ENCODE measurements around the gene AGTRAP.

Gene AGTRAP

DNA sequence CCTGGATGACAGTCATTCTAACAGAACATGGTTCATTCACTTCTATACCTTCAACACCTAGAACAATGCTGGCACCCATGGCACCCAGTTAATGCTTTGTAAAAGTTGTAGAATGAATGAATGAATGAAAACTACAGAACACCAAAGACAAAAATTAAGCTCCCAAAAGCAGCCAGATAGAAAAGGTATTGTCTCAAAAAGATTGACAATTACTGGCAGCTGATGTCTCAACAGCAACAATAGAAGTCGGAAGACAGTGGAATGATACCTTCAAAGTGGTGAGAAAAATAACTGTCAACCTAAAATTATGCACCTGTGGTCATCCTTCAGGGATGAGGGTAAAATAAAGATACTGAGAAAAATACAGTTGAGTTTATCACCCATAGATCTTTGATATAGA lies 21.1 kb downstream of the AGTRAP start:
- TF ChIP-seq, protein P1, sequence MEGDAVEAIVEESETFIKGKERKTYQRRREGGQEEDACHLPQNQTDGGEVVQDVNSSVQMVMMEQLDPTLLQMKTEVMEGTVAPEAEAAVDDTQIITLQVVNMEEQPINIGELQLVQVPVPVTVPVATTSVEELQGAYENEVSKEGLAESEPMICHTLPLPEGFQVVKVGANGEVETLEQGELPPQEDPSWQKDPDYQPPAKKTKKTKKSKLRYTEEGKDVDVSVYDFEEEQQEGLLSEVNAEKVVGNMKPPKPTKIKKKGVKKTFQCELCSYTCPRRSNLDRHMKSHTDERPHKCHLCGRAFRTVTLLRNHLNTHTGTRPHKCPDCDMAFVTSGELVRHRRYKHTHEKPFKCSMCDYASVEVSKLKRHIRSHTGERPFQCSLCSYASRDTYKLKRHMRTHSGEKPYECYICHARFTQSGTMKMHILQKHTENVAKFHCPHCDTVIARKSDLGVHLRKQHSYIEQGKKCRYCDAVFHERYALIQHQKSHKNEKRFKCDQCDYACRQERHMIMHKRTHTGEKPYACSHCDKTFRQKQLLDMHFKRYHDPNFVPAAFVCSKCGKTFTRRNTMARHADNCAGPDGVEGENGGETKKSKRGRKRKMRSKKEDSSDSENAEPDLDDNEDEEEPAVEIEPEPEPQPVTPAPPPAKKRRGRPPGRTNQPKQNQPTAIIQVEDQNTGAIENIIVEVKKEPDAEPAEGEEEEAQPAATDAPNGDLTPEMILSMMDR (IDR thresholded peaks at IDR 0.05; ENCODE audit: control insufficient read depth, insufficient read depth, low read depth, low read length, missing control alignments), result no peak

DNA sequence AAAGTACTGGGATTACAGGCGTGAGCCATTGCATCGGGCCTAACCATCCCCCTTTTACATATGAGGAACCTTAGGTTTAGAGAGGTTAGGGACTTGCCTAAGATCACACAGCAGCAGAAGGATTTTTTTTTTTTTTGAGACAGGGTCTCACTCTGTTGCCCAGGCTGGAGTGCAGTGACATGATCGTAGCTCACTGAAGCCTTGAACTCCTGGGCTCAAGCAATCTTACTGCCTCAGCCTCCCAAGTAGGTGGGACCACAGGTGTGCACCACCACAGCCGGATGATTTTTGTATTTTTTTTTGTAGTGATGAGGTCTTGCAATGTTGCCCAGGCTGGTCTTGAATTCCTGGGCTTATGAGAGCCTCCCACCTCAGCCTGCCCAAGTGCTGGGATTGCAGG lies 23.9 kb downstream of the AGTRAP start:
- DNase-seq (ENCODE audit: low read depth), result no peak
- no peak overlapping the region for H3K4me3 ChIP-seq (ENCODE audit: control insufficient read depth, low read depth, low read length)
- TF ChIP-seq, protein P1 (IDR thresholded peaks at IDR 0.05; ENCODE audit: control insufficient read depth, insufficient read depth, low read depth, low read length, missing control alignments), result no peak

More for the DNA sequence above, 21.1 kb downstream of the AGTRAP start:
- no peak overlapping the region for H3K4me3 ChIP-seq (ENCODE audit: control insufficient read depth, low read depth, low read length)
- no peak for DNase-seq (ENCODE audit: low read depth)

DNA sequence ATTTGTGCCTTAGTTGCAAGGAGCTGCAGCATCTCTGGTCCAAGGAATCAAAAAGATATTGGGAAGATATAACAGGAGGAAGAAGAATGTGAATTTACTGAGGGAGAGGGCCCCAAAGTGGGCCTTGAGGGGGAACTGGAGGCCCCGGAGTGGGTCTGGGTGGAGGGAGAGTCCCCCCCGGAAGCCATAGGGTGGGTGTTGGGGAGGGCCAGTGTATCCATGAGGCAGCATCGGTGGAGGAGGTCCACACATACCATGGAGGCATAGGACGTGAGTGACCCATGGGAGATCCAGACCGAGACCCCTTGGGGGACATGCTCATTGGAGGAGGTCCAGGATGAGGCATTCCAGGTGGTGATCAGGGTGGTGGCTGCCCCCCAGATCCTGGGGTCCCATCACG lies 25.3 kb downstream of the AGTRAP start:
- no peak overlapping the region for H3K4me3 ChIP-seq (ENCODE audit: control insufficient read depth, low read depth, low read length)
- DNase-seq (ENCODE audit: low read depth), result no peak
- TF ChIP-seq, protein P1 (IDR thresholded peaks at IDR 0.05; ENCODE audit: control insufficient read depth, insufficient read depth, low read depth, low read length, missing control alignments), result no peak

DNA sequence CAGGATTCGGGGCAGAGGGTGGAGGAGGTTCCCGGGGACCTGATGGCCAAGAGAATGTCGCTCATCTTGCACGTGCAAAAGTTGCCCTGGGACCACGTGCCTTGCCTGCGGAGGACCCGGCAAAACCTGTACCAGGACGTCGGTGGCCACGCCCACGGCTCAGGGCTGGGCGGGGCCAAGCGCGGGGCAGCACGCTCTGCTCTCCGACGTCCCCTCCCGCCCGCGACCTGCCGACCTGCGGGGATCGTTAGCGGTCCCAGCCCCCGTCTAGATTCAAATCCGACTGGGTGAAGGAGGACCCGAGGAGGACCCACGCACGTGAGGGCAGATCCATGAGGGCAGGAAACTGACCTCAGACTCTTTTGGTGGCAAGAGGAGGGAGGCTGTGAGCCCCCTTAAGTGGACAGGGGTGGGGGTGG lies 26.1 kb downstream of the AGTRAP start, which contains the start of gene C1orf167:
Gene C1orf167 (plus strand): TSS at position 206 of the 419 bp plus-strand sequence. CDS start 2,208 bp downstream, outside the sequence.
- no peak for DNase-seq (ENCODE audit: low read depth)
- TF ChIP-seq, protein P1 (IDR thresholded peaks at IDR 0.05; ENCODE audit: control insufficient read depth, insufficient read depth, low read depth, low read length, missing control alignments), result no peak
- no peak within 1 kb of the TSS for H3K4me3 ChIP-seq (ENCODE audit: control insufficient read depth, low read depth, low read length)

DNA sequence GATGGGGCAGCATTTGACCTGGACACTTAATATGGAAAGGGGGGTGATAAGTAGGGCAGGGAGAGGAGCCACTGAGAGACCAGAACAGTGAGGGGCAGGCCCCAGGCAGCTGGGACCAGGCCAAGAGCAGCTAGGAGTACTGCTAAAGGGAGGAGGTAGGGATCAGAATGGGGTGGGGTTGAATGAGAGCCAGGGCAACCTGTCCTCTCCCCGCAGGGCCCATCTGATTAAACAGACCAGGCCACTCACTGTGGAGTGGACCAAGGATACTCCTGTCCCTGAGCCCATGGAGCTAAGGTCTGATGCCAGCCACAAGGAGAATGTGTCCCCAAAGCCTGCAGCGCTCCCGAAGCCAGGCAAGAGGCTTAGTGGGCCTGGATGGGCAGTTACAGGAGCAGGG lies 28.2 kb downstream of the AGTRAP start:
- no peak overlapping the region for H3K4me3 ChIP-seq (ENCODE audit: control insufficient read depth, low read depth, low read length)
- DNase-seq (ENCODE audit: low read depth), result no peak
- TF ChIP-seq, protein P1 (IDR thresholded peaks at IDR 0.05; ENCODE audit: control insufficient read depth, insufficient read depth, low read depth, low read length, missing control alignments), result no peak

DNA sequence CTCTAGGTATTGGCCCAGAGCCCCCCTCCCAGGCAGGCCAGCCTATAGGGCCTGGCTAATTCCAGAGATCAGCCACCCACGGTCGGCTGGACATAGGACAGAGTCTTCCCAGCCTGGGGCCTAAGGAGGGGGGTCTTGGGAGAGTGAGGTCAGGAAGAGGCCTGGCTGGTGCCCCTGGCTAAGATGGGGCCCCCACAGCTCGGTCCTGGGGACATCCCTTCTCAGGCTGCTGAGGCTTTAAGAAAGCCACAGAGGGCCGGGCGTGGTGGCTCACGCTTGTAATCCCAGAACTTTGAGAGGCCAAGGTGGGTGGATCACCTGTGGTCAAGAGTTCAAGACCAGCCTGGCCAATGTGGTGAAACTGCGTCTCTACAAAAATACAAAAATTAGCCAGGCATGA lies 28.6 kb downstream of the AGTRAP start:
- TF ChIP-seq, protein P1 (IDR thresholded peaks at IDR 0.05; ENCODE audit: control insufficient read depth, insufficient read depth, low read depth, low read length, missing control alignments), result no peak
- no peak overlapping the region for H3K4me3 ChIP-seq (ENCODE audit: control insufficient read depth, low read depth, low read length)
- DNase-seq (ENCODE audit: low read depth), result no peak

Measured in AG09309 (cell line).